Skeletal muscle satellite cell (primary cell): ENCODE results near the gene ANKRD63.
A peak's percentile ranks its signal among the peaks of the same experiment; 100 is the strongest.

Experiments used
- H3K27me3 ChIP-seq: 2 replicates; pipeline ENCODE4 v1.7.0; 2013; ENCODE audit warnings: low read length; ENCODE audit not compliant: control insufficient read depth, insufficient read depth
- H3K36me3 ChIP-seq: 2 replicates; pipeline ENCODE4 v1.7.0; 2013; ENCODE audit warnings: mild to moderate bottlenecking, control low read depth, low read length; ENCODE audit not compliant: insufficient read depth
- H3K4me1 ChIP-seq: 2 replicates; pipeline ENCODE4 v1.7.0; 2013; ENCODE audit warnings: low read length; ENCODE audit not compliant: control insufficient read depth, insufficient read depth
- H3K4me2 ChIP-seq: 2 replicates; pipeline ENCODE4 v1.7.0; 2013; ENCODE audit warnings: mild to moderate bottlenecking, low read length
- H3K4me3 ChIP-seq: 2 replicates; pipeline ENCODE4 v1.7.0; 2013; ENCODE audit warnings: low read length
- H3K9ac ChIP-seq: 2 replicates; pipeline ENCODE4 v1.7.0; 2013; ENCODE audit warnings: mild to moderate bottlenecking, low read depth, low read length, moderate library complexity
- H3K9me3 ChIP-seq: replicated peaks from 2 replicates; pipeline ENCODE4 v1.7.0; 2013; ENCODE audit warnings: mild to moderate bottlenecking, control low read depth, low read length

Gene ANKRD63

GRCh38 chr15:40323953-40324937 lies 41.4 kb upstream of the ANKRD63 start:
- Histone ChIP-seq H3K4me2 (peak overlapping the region; percentile 87), H3K4me3 (peak overlapping the region; percentile 83), H3K9ac (peak overlapping the region; percentile 79), H3K9me3 (no peaks in the 10 kb centered on the region), H3K27me3 (peaks cover 4% of the 10 kb centered on the region), H3K36me3 (no peaks in the 10 kb centered on the region), H3K4me1 (peaks cover 20% of the 10 kb centered on the region)

GRCh38 chr15:40323239-40323952 lies 40.5 kb upstream of the ANKRD63 start, which contains the start of gene INAFM2:
Gene INAFM2, plus strand, starts transcription at chr15:40323692. Its CDS starts 364 bp downstream, at chr15:40324056.
- Histone ChIP-seq H3K4me1 (peaks cover 16% of the 10 kb centered on the region), H3K36me3 (no peaks in the 10 kb centered on the region)

GRCh38 chr15:40322531-40323238 lies 39.8 kb upstream of the ANKRD63 start:
- H3K4me1 ChIP-seq, result peaks cover 9% of the 10 kb centered on the region
- no peak overlapping the region for H3K9ac ChIP-seq
- H3K4me3 ChIP-seq, result peak overlapping the region; percentile 83

More at GRCh38 chr15:40323239-40323952, 40.5 kb upstream of the ANKRD63 start, which contains the start of gene INAFM2:
- H3K4me2 ChIP-seq, result peak within 1 kb of the TSS; percentile 87
- peaks cover 4% of the 10 kb centered on the region for H3K27me3 ChIP-seq
- H3K9ac ChIP-seq, result peak within 1 kb of the TSS; percentile 79
- H3K9me3 ChIP-seq, result no peaks in the 10 kb centered on the region
- peak within 1 kb of the TSS; percentile 83 for H3K4me3 ChIP-seq

GRCh38 chr15:40320931-40321371 lies 38.1 kb upstream of the ANKRD63 start:
- Histone ChIP-seq H3K27me3 (peaks cover 7% of the 10 kb centered on the region), H3K36me3 (no peaks in the 10 kb centered on the region), H3K4me3 (no peak overlapping the region), H3K4me2 (no peak overlapping the region), H3K4me1 (peaks cover 8% of the 10 kb centered on the region), H3K9ac (no peak overlapping the region), H3K9me3 (no peaks in the 10 kb centered on the region)

More at GRCh38 chr15:40322531-40323238, 39.8 kb upstream of the ANKRD63 start:
- Histone ChIP-seq H3K36me3 (no peaks in the 10 kb centered on the region), H3K27me3 (peaks cover 4% of the 10 kb centered on the region), H3K9me3 (no peaks in the 10 kb centered on the region), H3K4me2 (peak overlapping the region; percentile 87)

GRCh38 chr15:40320409-40320808 lies 37.5 kb upstream of the ANKRD63 start:
- H3K4me1 ChIP-seq, result peaks cover 12% of the 10 kb centered on the region
- no peak overlapping the region for H3K4me3 ChIP-seq
- H3K9ac ChIP-seq, result no peak overlapping the region
- H3K27me3 ChIP-seq, result peaks cover 7% of the 10 kb centered on the region
- H3K4me2 ChIP-seq, result no peak overlapping the region
- H3K36me3 ChIP-seq, result no peaks in the 10 kb centered on the region
- no peaks in the 10 kb centered on the region for H3K9me3 ChIP-seq

GRCh38 chr15:40317580-40317979 lies 34.7 kb upstream of the ANKRD63 start:
- Histone ChIP-seq H3K27me3 (peaks cover 11% of the 10 kb centered on the region), H3K4me3 (no peak overlapping the region), H3K4me2 (no peak overlapping the region), H3K9me3 (no peaks in the 10 kb centered on the region), H3K4me1 (peaks cover 26% of the 10 kb centered on the region), H3K36me3 (no peaks in the 10 kb centered on the region), H3K9ac (no peak overlapping the region)

GRCh38 chr15:40316931-40317330 lies 34.1 kb upstream of the ANKRD63 start:
- Histone ChIP-seq H3K4me2 (no peak overlapping the region), H3K9ac (no peak overlapping the region), H3K4me1 (peaks cover 26% of the 10 kb centered on the region), H3K36me3 (no peaks in the 10 kb centered on the region), H3K27me3 (peaks cover 18% of the 10 kb centered on the region), H3K9me3 (no peaks in the 10 kb centered on the region), H3K4me3 (no peak overlapping the region)

- H3K4me3 ChIP-seq, result no peak overlapping the region
- no peak overlapping the region for H3K9ac ChIP-seq
- peak overlapping the region; percentile 26 for H3K4me2 ChIP-seq
- H3K9me3 ChIP-seq, result no peaks in the 10 kb centered on the region
- H3K27me3 ChIP-seq, result peaks cover 36% of the 10 kb centered on the region
- no peaks in the 10 kb centered on the region for H3K36me3 ChIP-seq
- H3K4me1 ChIP-seq, result peaks cover 26% of the 10 kb centered on the region
Measured at GRCh38 chr15:40314723-40315276, 31.9 kb upstream of the ANKRD63 start.

GRCh38 chr15:40313531-40314398 lies 30.9 kb upstream of the ANKRD63 start:
- Histone ChIP-seq H3K9ac (no peak overlapping the region), H3K4me3 (no peak overlapping the region), H3K36me3 (no peaks in the 10 kb centered on the region), H3K4me1 (peaks cover 26% of the 10 kb centered on the region), H3K9me3 (no peaks in the 10 kb centered on the region), H3K4me2 (peak overlapping the region; percentile 12), H3K27me3 (peaks cover 38% of the 10 kb centered on the region)
